ENCODE results near the gene CDC42EP2.
A peak's percentile ranks its signal among the peaks of the same experiment; 100 is the strongest.

The CDC42EP2 gene

GRCh38 chr11:65290448-65291165 lies 24.1 kb upstream of the CDC42EP2 start:
- DNase-seq (ENCODE audit: low read depth) = peak; percentile 99
- H3K4me3 ChIP-seq (ENCODE audit: low read depth, low read length) = no peak overlapping the region
- no peak for TF ChIP-seq CTCF (conservative IDR thresholded peaks at IDR 0.05; ENCODE audit: low read depth, low read length)

GRCh38 chr11:65291613-65292012 lies 23.1 kb upstream of the CDC42EP2 start:
- peak overlapping the region; percentile 32 for H3K4me3 ChIP-seq (ENCODE audit: low read depth, low read length)
- peak; percentile 84 for DNase-seq (ENCODE audit: low read depth)
- TF ChIP-seq CTCF (conservative IDR thresholded peaks at IDR 0.05; ENCODE audit: low read depth, low read length) = no peak

GRCh38 chr11:65292890-65293289 lies 21.8 kb upstream of the CDC42EP2 start:
- H3K4me3 ChIP-seq (ENCODE audit: low read depth, low read length) = no peak overlapping the region
- TF ChIP-seq CTCF (conservative IDR thresholded peaks at IDR 0.05; ENCODE audit: low read depth, low read length) = no peak
- peak; percentile 56 for DNase-seq (ENCODE audit: low read depth)

- DNase-seq (ENCODE audit: low read depth) = no peak
- TF ChIP-seq CTCF (conservative IDR thresholded peaks at IDR 0.05; ENCODE audit: low read depth, low read length) = no peak
- H3K4me3 ChIP-seq (ENCODE audit: low read depth, low read length) = no peak overlapping the region
Observed at GRCh38 chr11:65293909-65294381, 20.7 kb upstream of the CDC42EP2 start.

GRCh38 chr11:65295001-65295400 lies 19.7 kb upstream of the CDC42EP2 start:
- no peak overlapping the region for H3K4me3 ChIP-seq (ENCODE audit: low read depth, low read length)
- no peak for DNase-seq (ENCODE audit: low read depth)
- TF ChIP-seq CTCF (conservative IDR thresholded peaks at IDR 0.05; ENCODE audit: low read depth, low read length) = no peak

- no peak overlapping the region for H3K4me3 ChIP-seq (ENCODE audit: low read depth, low read length)
- no peak for TF ChIP-seq CTCF (conservative IDR thresholded peaks at IDR 0.05; ENCODE audit: low read depth, low read length)
- DNase-seq (ENCODE audit: low read depth) = no peak
Observed at GRCh38 chr11:65295571-65296341, 18.9 kb upstream of the CDC42EP2 start.

Data from choroid plexus epithelial cell (primary cell).